ENCODE measurements around the gene LIMD2. TPM values are rescaled to one million over a fixed set of nuclear protein-coding genes. Genes with fewer than 3 reads are reported as not detected.

The LIMD2 gene
- total and polyA plus RNA-seq, 2 experiments from 2014 or later, result 98.8 to 105 TPM

- TF ChIP-seq CTCF (conservative IDR thresholded peaks at IDR 0.05; ENCODE audit: low read depth in 2 of 2) (no peak), EZH2phosphoT487 (IDR thresholded peaks at IDR 0.05; ENCODE audit: unreplicated experiment) (no peak), NANOG (IDR thresholded peaks at IDR 0.05; ENCODE audit: borderline replicate concordance) (no peak), ZNF114 (CRISPR knock-in tag; IDR thresholded peaks at IDR 0.05) (no peak), EZH2 (IDR thresholded peaks at IDR 0.05; ENCODE audit: low read depth, unreplicated experiment) (no peak), REST (IDR thresholded peaks at IDR 0.05; ENCODE audit: unreplicated experiment) (no peak), POLR2AphosphoS5 (IDR thresholded peaks at IDR 0.05; ENCODE audit: low read depth) (no peak), STAT1 (IDR thresholded peaks at IDR 0.05; ENCODE audit: unreplicated experiment) (no peak)
Observed at GRCh38 chr17:63689479-63689878, 10.4 kb downstream of the LIMD2 start (continued).

- no peak overlapping the region for H3K27ac Mint-ChIP-seq
- TF ChIP-seq EZH2phosphoT487 (IDR thresholded peaks at IDR 0.05; ENCODE audit: unreplicated experiment), result no peak
- TF ChIP-seq CREB1 (CRISPR knock-in tag; IDR thresholded peaks at IDR 0.05; ENCODE audit: low read depth), result no peak
- TF ChIP-seq ZNF462 (CRISPR knock-in tag; IDR thresholded peaks at IDR 0.05), result no peak
- TF ChIP-seq STAT1 (IDR thresholded peaks at IDR 0.05; ENCODE audit: unreplicated experiment), result no peak
- TF ChIP-seq POLR2AphosphoS5 (IDR thresholded peaks at IDR 0.05; ENCODE audit: low read depth), result no peak
- TF ChIP-seq ETS1 (IDR thresholded peaks at IDR 0.05), result no peak
Observed at GRCh38 chr17:63688396-63689020, 11.4 kb downstream of the LIMD2 start.

More at GRCh38 chr17:63688396-63689020, 11.4 kb downstream of the LIMD2 start:
- no peak overlapping the region for H3K4me2 ChIP-seq
- H3K79me2 ChIP-seq (replicated peaks; ENCODE audit: insufficient read depth), result no peaks in the 10 kb centered on the region
- no peaks in the 10 kb centered on the region for H3F3A ChIP-seq (replicated peaks; ENCODE audit: low read depth)
- H3K36me3 ChIP-seq (ENCODE audit: insufficient read depth), result peaks cover 4% of the 10 kb centered on the region; the same call in 1 of the 2 replicates
- H3K27ac ChIP-seq (ENCODE audit: low read depth), result no peak overlapping the region
- no peak overlapping the region for H3K4me3 ChIP-seq
- no peak overlapping the region for H3K4me3 Mint-ChIP-seq
- no peaks in the 10 kb centered on the region for H3K9me3 Mint-ChIP-seq
- no peaks in the 10 kb centered on the region for H3K9me2 ChIP-seq (ENCODE audit: insufficient read depth)
- no peaks in the 10 kb centered on the region; the same call in 1 of the 2 replicates for H4K20me1 ChIP-seq (replicated peaks; ENCODE audit: insufficient read depth)
- no peak for DNase-seq (ENCODE audit: low spot score)
- no peaks in the 10 kb centered on the region for H3K4me1 Mint-ChIP-seq
- no peaks in the 10 kb centered on the region for H3K4me1 ChIP-seq (ENCODE audit: insufficient read depth)
- H3K36me3 Mint-ChIP-seq (ENCODE audit: low read depth), result peaks cover 10% of the 10 kb centered on the region; the same call in 1 of the 3 replicates
- no peak overlapping the region for H2AFZ ChIP-seq
- H3K27me3 ChIP-seq (ENCODE audit: insufficient read depth), result no peaks in the 10 kb centered on the region
- no peak for ATAC-seq
- peaks cover 2% of the 10 kb centered on the region for H3K27me3 Mint-ChIP-seq (ENCODE audit: insufficient read depth, low read depth, poor library complexity)
